GM12865 (cell line): ENCODE data around the gene TP63.
"Not testable (repeated sequence)": the region's sequence is repeated elsewhere in the genome, so short reads cannot be mapped to it uniquely, and the experiment has no call there.

Source experiments
- DNase-seq: peaks from one replicate; pipeline ENCODE4 v3.0.0; 2010; ENCODE audit warnings: low read depth
- H3K4me3 ChIP-seq: 2 replicates; pipeline ENCODE4 v1.5.1; 2011; ENCODE audit warnings: mild to moderate bottlenecking, low read depth, low read length, control low read depth
- CTCF ChIP-seq: IDR thresholded peaks from 2 replicates; pipeline ENCODE4 v1.5.1; 2011; ENCODE audit warnings: low read length, control low read depth, low read depth, inconsistent platforms; ENCODE audit not compliant: insufficient read depth; ENCODE audit errors: missing control alignments

TP63 gene

GRCh38 chr3:189605717-189606116 is 25.5 kb upstream of the TP63 start:
- TF ChIP-seq CTCF = no peak
- no peak for DNase-seq
- no peak overlapping the region for H3K4me3 ChIP-seq

GRCh38 chr3:189606774-189607173 is 24.4 kb upstream of the TP63 start:
- no peak for DNase-seq
- H3K4me3 ChIP-seq = no peak overlapping the region
- TF ChIP-seq CTCF = no peak

- H3K4me3 ChIP-seq, DNase-seq: not testable (repeated sequence)
Measured at GRCh38 chr3:189612641-189613040, 18.5 kb upstream of the TP63 start.

- H3K4me3 ChIP-seq = no peak overlapping the region
- TF ChIP-seq CTCF = no peak
- no peak for DNase-seq
Measured at GRCh38 chr3:189613122-189613521, 18.1 kb upstream of the TP63 start.

- DNase-seq = no peak
- no peak for TF ChIP-seq CTCF
- H3K4me3 ChIP-seq = no peak overlapping the region
Measured at GRCh38 chr3:189621948-189622603, 9.1 kb upstream of the TP63 start.

- DNase-seq = no peak
- no peak for TF ChIP-seq CTCF
- H3K4me3 ChIP-seq = no peak overlapping the region
Measured at GRCh38 chr3:189622629-189623028, 8.6 kb upstream of the TP63 start.

GRCh38 chr3:189624130-189624529 is 7.1 kb upstream of the TP63 start:
- no peak overlapping the region for H3K4me3 ChIP-seq
- TF ChIP-seq CTCF = no peak
- no peak for DNase-seq
